Stimulated activated CD8-positive, alpha-beta memory T cell treated with anti-CD3 and anti-CD28 coated beads, Interleukin-7, amount 100 ng/mL, for 24 hours (primary cell): ENCODE data around the gene WASF3.

ENCODE experiments used
- DNase-seq: peaks from one replicate; pipeline ENCODE4 v3.0.0-alpha.2; 2020; ENCODE audit warnings: low read depth

The WASF3 gene

GRCh38 chr13:26685606-26686005, 128.1 kb downstream of the WASF3 start:
- DNase-seq: no peak

GRCh38 chr13:26686285-26686684, 128.8 kb downstream of the WASF3 start:
- DNase-seq: no peak

- no peak for DNase-seq
Observed at GRCh38 chr13:26688286-26688685, 130.8 kb downstream of the WASF3 start.

- no peak for DNase-seq
Observed at GRCh38 chr13:26688980-26689379, 131.5 kb downstream of the WASF3 start.

GRCh38 chr13:26693749-26694463, 136.4 kb downstream of the WASF3 start:
- DNase-seq: no peak

GRCh38 chr13:26694609-26695359, 137.3 kb downstream of the WASF3 start:
- DNase-seq: no peak

GRCh38 chr13:26695360-26695705, 137.8 kb downstream of the WASF3 start:
- DNase-seq: no peak

GRCh38 chr13:26695891-26696311, 138.4 kb downstream of the WASF3 start:
- no peak for DNase-seq

- DNase-seq: no peak
Observed at GRCh38 chr13:26697069-26697955, 139.8 kb downstream of the WASF3 start.

GRCh38 chr13:26698392-26699196, 141.1 kb downstream of the WASF3 start:
- peak; percentile 66 for DNase-seq

GRCh38 chr13:26699197-26699490, 141.7 kb downstream of the WASF3 start:
- DNase-seq: no peak

- no peak for DNase-seq
Observed at GRCh38 chr13:26705536-26705935, 148.1 kb downstream of the WASF3 start.

- DNase-seq: no peak
Observed at GRCh38 chr13:26706381-26706780, 148.9 kb downstream of the WASF3 start.

- no peak for DNase-seq
Observed at GRCh38 chr13:26707122-26708006, 149.9 kb downstream of the WASF3 start.

GRCh38 chr13:26708007-26708297, 150.5 kb downstream of the WASF3 start:
- DNase-seq: no peak

GRCh38 chr13:26709461-26709860, 152.0 kb downstream of the WASF3 start:
- no peak for DNase-seq

GRCh38 chr13:26710166-26710565, 152.7 kb downstream of the WASF3 start:
- no peak for DNase-seq

- DNase-seq: no peak
Observed at GRCh38 chr13:26711211-26711610, 153.7 kb downstream of the WASF3 start.

- DNase-seq: no peak
Observed at GRCh38 chr13:26713341-26713740, 155.9 kb downstream of the WASF3 start.

- DNase-seq: no peak
Observed at GRCh38 chr13:26716984-26717383, 159.5 kb downstream of the WASF3 start.

- no peak for DNase-seq
Observed at GRCh38 chr13:26718146-26718545, 160.7 kb downstream of the WASF3 start.
